ENCODE data around the gene NLGN1. TPM values are rescaled to one million over a fixed set of nuclear protein-coding genes. Genes with fewer than 3 reads are reported as not detected.
"Not testable (repeated sequence)": the region's sequence is repeated elsewhere in the genome, so short reads cannot be mapped to it uniquely, and the experiment has no call there.

Gene NLGN1
- polyA plus RNA-seq (2013, experiment 1 of 2) = 8.2 TPM
- polyA plus RNA-seq (2013, experiment 2 of 2) = 10.8 TPM

DNA sequence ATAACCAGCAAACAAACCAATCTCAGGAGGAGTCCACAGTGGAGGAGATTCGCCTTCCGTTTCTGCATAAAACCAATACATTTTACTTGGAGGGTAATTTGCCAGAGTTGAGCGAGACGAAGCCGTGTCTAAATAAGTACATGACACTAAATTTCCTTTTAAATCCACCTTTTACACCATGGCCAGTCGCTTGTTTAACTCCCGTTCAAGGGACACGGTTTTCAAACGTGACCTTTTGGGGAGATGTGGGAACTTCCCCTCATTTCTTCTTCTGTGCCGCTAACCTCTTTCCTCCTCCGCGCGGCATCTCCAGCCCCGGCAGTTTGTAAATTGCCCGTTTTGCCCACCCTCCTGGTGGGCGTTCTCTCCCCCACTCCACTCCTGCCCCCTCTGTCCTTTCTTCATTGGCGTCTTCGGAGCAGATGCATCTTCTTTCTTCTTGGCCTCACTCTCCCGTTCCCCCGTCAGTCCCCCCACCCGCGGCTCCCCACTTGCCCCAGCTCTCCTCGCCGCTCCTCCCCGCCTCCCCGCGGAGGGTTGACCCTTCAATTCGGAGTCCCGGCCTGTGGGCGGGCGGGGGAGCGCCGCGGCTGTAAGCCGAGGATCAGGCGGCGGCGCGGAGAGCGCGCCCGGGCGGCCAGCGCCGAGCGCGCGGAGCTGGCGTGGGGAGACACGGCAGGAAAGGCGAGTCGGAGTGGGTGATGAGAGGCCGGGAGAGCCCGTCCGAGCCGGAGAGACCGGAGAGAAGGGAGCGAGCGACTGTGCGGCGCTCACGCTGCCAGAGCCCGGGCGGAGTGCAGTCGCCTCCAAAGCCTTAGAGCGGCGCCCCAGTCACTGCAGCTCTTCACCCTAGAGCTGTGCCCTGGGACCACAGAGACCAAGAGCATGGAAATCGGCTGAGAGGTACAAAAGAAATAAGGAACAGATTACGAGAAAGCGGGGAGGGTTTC, at the start of gene NLGN1:
Gene NLGN1, plus strand, starts transcription at position 584 of the 950 bp plus-strand sequence.
- no peaks in the 10 kb centered on the region for H3K36me3 ChIP-seq (ENCODE audit: insufficient read depth, low read length)
- peaks cover 21% of the 10 kb centered on the region for H3K4me1 ChIP-seq (ENCODE audit: insufficient read depth, low read length)
- H3K9ac ChIP-seq (ENCODE audit: low read depth, low read length) = peak within 1 kb of the TSS; percentile 71
- under 1% methylated on average over 70 of the region's 70 CpGs for WGBS
- peaks cover 40% of the 10 kb centered on the region for H3K27me3 ChIP-seq (ENCODE audit: insufficient read depth, low read length)
- peak within 1 kb of the TSS; percentile 92 for H3K4me3 ChIP-seq (ENCODE audit: low read length)
- H3K9me3 ChIP-seq (ENCODE audit: insufficient read depth, low read depth, low read length) = no peaks in the 10 kb centered on the region
- peak within 1 kb of the TSS; percentile 54 for H3K27ac ChIP-seq (ENCODE audit: low read depth, low read length)

DNA sequence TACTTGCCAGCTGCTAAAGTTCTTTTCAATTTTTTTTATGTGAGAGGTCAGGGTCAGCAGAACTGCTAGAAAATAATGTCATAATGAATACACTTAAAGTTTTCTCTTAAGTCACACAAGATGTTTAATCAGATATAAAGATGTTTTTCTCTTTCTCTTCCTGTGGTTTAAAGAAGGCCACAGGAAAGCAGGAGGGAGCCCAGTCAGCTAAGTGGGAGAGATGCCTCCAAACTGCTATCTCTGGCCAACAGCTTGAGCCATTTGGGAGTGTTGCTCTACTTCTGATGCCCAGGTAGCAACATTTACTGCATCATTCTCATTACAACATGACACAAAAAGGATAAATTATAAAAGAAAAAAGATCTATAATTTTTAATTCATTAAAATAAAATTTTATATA, 45.7 kb upstream of the NLGN1 start:
- Histone ChIP-seq H3K9me3 (ENCODE audit: insufficient read depth, low read depth, low read length) (no peaks in the 10 kb centered on the region), H3K36me3 (ENCODE audit: insufficient read depth, low read length) (no peaks in the 10 kb centered on the region), H3K4me1 (ENCODE audit: insufficient read depth, low read length) (peaks cover 17% of the 10 kb centered on the region), H3K9ac (ENCODE audit: low read depth, low read length) (no peak overlapping the region), H3K27me3 (ENCODE audit: insufficient read depth, low read length) (no peaks in the 10 kb centered on the region), H3K4me3 (ENCODE audit: low read length) (no peak overlapping the region), H3K27ac (ENCODE audit: low read depth, low read length) (no peak overlapping the region)

DNA sequence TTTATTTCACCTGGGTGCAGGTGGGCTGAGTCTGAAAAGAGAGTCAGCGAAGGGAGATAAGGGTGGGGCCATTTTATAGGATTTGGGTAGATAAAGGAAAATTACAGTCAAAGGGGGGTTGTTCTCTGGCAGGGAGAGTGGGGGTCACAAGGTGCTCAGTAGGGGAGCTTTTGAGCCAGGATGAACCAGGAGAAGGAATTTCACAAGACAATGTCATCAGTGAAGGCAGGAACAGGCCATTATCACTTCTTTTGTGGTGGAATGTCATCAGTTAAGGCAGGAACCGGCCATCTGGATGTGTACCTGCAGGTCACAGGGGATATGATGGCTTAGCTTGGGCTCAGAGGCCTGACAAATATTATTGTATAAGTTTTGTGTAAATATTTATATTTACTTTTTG, 44.4 kb upstream of the NLGN1 start:
- peaks cover 17% of the 10 kb centered on the region for H3K4me1 ChIP-seq (ENCODE audit: insufficient read depth, low read length)
- WGBS = 46% methylated on average over 2 of the region's 2 CpGs
- H3K36me3 ChIP-seq (ENCODE audit: insufficient read depth, low read length) = not testable (repeated sequence)

DNA sequence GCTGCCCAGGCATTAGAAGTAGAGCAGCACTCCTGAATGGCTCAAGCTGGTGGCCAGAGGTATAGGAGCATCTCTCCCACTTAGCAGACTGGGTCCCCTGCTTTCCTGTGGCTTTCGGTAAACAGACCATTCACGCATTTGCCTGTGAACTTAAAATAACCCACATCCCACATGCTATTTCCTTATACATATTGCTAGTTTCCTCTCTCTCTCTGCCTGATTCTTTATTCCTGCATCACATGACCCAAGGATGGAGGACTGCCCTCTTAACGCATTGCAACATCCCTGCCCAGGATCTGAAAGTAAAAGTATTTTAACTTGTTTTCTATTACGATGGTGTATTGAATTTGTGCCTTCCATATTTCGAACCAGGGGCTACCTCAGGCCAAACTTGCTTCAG, 43.4 kb upstream of the NLGN1 start:
- WGBS = 74% methylated on average over 5 of the region's 5 CpGs
- H3K4me1 ChIP-seq (ENCODE audit: insufficient read depth, low read length) = peaks cover 17% of the 10 kb centered on the region
- H3K9me3 ChIP-seq (ENCODE audit: insufficient read depth, low read depth, low read length) = no peaks in the 10 kb centered on the region
- H3K4me3 ChIP-seq (ENCODE audit: low read length) = no peak overlapping the region
- H3K27ac ChIP-seq (ENCODE audit: low read depth, low read length) = peak overlapping the region; percentile 11
- H3K27me3 ChIP-seq (ENCODE audit: insufficient read depth, low read length) = no peaks in the 10 kb centered on the region
- H3K36me3 ChIP-seq (ENCODE audit: insufficient read depth, low read length) = no peaks in the 10 kb centered on the region
- H3K9ac ChIP-seq (ENCODE audit: low read depth, low read length) = no peak overlapping the region

More for the DNA sequence above, 44.4 kb upstream of the NLGN1 start:
- H3K9me3 ChIP-seq (ENCODE audit: insufficient read depth, low read depth, low read length); H3K27me3 ChIP-seq (ENCODE audit: insufficient read depth, low read length); H3K4me3 ChIP-seq (ENCODE audit: low read length): not testable (repeated sequence)
- H3K9ac ChIP-seq (ENCODE audit: low read depth, low read length) = peak overlapping the region; percentile 41; the same call in 1 of the 2 replicates
- peak overlapping the region; percentile 85 for H3K27ac ChIP-seq (ENCODE audit: low read depth, low read length)

DNA sequence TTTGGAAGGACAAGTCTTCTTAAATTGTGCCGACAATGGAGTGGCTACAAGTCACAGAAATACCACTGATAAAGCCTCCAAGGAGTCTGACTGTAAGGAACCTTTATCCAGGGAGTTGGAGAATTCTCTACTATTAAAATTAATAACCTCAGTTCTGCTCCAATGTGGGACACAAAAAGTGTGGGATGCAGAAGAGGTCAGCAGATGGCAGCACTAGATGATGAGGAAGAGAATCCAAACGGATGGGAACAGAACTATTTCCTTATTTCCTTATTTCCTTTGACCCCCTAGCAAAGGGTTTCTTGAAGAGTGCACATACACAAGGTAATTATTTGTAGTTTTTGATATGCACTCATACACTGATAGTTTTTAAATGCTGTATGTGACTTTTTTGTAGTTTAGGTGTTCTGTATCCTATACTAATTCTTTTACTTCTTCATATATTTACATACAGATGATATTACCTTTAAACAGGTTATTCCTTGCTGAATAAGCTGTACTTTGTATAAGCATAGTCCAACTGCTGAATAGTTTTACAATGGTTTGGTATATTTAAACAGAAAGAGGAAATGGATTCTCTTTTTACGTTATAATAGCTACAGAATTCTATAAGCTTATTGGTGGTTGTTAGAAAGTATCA, 25.6 kb upstream of the NLGN1 start:
- H3K4me1 ChIP-seq (ENCODE audit: insufficient read depth, low read length) = no peaks in the 10 kb centered on the region
- H3K27me3 ChIP-seq (ENCODE audit: insufficient read depth, low read length) = no peaks in the 10 kb centered on the region
- H3K4me3 ChIP-seq (ENCODE audit: low read length) = no peak overlapping the region
- no peak overlapping the region for H3K27ac ChIP-seq (ENCODE audit: low read depth, low read length)
- 83% methylated on average over 2 of the region's 3 CpGs for WGBS
- H3K9ac ChIP-seq (ENCODE audit: low read depth, low read length) = no peak overlapping the region
- H3K36me3 ChIP-seq (ENCODE audit: insufficient read depth, low read length) = no peaks in the 10 kb centered on the region
- no peaks in the 10 kb centered on the region for H3K9me3 ChIP-seq (ENCODE audit: insufficient read depth, low read depth, low read length)

DNA sequence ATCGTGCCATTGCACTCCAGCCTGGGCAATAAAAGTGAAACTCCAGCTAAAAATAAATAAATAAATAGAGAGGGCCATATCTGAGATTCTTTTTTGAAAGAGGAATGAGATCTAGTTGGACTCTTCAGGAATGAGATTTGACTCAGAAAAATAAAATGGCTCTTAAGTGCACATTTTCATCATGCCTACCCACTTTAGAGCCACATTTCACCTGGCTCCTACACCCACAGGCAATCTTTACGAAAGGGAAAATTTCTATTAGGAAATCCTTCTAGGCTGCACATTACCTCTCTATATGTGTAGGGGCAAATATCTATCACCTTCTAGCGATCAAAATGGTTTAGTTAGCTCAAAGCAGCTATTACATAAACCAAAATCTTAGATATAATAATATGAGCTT, 16.9 kb upstream of the NLGN1 start:
- Histone ChIP-seq H3K4me1 (ENCODE audit: insufficient read depth, low read length) (no peaks in the 10 kb centered on the region), H3K4me3 (ENCODE audit: low read length) (no peak overlapping the region), H3K27me3 (ENCODE audit: insufficient read depth, low read length) (no peaks in the 10 kb centered on the region), H3K9ac (ENCODE audit: low read depth, low read length) (no peak overlapping the region), H3K27ac (ENCODE audit: low read depth, low read length) (no peak overlapping the region), H3K9me3 (ENCODE audit: insufficient read depth, low read depth, low read length) (no peaks in the 10 kb centered on the region), H3K36me3 (ENCODE audit: insufficient read depth, low read length) (no peaks in the 10 kb centered on the region)
- 96% methylated on average over 2 of the region's 3 CpGs for WGBS

DNA sequence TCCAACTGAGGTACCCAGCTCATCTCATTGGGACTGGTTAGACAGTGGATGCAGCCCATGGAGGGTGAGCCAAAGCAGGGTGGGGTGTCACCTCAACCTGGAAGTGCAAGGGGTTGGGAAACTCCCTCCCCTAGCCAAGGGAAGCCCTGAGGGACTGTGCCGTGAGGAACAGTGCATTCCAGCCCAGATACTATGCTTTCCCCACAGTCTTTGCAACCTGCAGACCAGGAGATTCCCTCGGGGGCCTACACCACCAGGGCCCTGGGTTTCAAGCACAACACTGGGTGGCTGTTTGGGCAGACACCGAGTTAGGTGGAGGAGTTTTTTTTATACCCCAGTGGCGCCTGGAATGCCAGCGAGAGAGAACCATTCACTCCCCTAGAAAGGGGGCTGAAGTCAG, 15.6 kb upstream of the NLGN1 start:
- not testable (repeated sequence) for H3K27ac ChIP-seq (ENCODE audit: low read depth, low read length); H3K27me3 ChIP-seq (ENCODE audit: insufficient read depth, low read length); H3K4me3 ChIP-seq (ENCODE audit: low read length); H3K4me1 ChIP-seq (ENCODE audit: insufficient read depth, low read length); H3K9me3 ChIP-seq (ENCODE audit: insufficient read depth, low read depth, low read length); H3K36me3 ChIP-seq (ENCODE audit: insufficient read depth, low read length); H3K9ac ChIP-seq (ENCODE audit: low read depth, low read length)
- WGBS = 87% methylated on average over 5 of the region's 5 CpGs

DNA sequence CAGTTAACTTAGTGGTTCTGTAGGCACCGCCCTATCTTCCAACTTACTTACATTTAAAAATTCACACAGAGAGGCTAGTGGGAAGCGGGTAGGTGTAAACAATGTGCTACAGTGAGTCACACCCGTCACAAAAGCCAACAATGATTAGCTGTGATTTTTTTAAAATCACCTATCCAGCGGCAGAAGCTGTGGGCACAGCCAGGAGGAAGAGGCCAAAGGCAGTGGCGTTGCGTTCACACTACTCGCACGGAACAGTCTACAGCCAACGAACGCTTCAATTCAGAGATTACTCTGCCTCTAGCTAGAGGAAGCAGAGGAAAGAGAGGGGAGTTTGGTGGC, 2.5 kb upstream of the NLGN1 start:
- peak overlapping the region; percentile 73 for H3K9ac ChIP-seq (ENCODE audit: low read depth, low read length)
- no peaks in the 10 kb centered on the region for H3K36me3 ChIP-seq (ENCODE audit: insufficient read depth, low read length)
- 3% methylated on average over 10 of the region's 10 CpGs for WGBS
- peaks cover 21% of the 10 kb centered on the region for H3K4me1 ChIP-seq (ENCODE audit: insufficient read depth, low read length)
- peak overlapping the region; percentile 70; the same call in 1 of the 2 replicates for H3K27ac ChIP-seq (ENCODE audit: low read depth, low read length)
- peaks cover 40% of the 10 kb centered on the region for H3K27me3 ChIP-seq (ENCODE audit: insufficient read depth, low read length)
- H3K9me3 ChIP-seq (ENCODE audit: insufficient read depth, low read depth, low read length) = no peaks in the 10 kb centered on the region
- peak overlapping the region; percentile 92 for H3K4me3 ChIP-seq (ENCODE audit: low read length)

DNA sequence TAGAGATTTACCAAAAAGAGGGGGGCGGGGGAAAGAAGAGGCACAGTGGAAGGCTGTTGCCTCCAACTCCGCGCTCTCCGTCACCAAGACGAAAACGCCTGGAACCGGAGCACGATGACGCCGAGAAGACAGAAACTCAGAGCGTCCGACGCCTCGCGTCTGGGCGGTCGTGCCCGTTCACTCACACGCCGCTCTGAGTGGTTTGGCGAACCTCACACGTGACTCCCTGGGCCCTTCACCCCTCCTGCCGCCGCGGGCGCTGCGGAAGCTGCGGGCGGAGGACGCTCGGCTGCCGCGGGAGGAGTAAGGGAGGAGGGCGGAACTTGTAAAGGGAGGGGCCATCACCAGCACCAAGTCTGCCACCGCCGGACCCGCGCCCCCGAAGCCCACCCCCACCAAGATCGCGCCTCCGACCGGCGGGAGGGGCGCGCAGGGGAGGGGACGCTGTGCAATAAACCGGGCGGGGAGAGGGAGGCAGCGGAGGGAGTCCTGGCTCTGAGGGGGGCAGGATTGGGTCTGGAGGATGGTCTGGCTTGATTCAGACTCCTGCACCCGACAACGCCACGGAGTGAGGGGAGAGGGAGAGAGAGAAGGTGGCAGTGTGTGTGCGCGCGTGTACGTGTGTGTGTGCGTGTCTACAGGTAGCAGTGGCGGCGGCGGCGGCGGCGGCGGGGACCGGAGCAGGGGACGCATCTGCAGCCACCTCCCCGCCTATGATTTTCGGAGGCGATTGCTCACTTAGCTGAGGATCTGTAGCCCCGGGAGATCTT, 1.9 kb upstream of the NLGN1 start:
- no peaks in the 10 kb centered on the region for H3K9me3 ChIP-seq (ENCODE audit: insufficient read depth, low read depth, low read length)
- peak overlapping the region; percentile 73 for H3K9ac ChIP-seq (ENCODE audit: low read depth, low read length)
- H3K27me3 ChIP-seq (ENCODE audit: insufficient read depth, low read length) = peaks cover 40% of the 10 kb centered on the region
- H3K4me3 ChIP-seq (ENCODE audit: low read length) = peak overlapping the region; percentile 92
- WGBS = under 1% methylated on average over 65 of the region's 71 CpGs
- H3K4me1 ChIP-seq (ENCODE audit: insufficient read depth, low read length) = peaks cover 21% of the 10 kb centered on the region
- no peaks in the 10 kb centered on the region for H3K36me3 ChIP-seq (ENCODE audit: insufficient read depth, low read length)
- peak overlapping the region; percentile 70; the same call in 1 of the 2 replicates for H3K27ac ChIP-seq (ENCODE audit: low read depth, low read length)

DNA sequence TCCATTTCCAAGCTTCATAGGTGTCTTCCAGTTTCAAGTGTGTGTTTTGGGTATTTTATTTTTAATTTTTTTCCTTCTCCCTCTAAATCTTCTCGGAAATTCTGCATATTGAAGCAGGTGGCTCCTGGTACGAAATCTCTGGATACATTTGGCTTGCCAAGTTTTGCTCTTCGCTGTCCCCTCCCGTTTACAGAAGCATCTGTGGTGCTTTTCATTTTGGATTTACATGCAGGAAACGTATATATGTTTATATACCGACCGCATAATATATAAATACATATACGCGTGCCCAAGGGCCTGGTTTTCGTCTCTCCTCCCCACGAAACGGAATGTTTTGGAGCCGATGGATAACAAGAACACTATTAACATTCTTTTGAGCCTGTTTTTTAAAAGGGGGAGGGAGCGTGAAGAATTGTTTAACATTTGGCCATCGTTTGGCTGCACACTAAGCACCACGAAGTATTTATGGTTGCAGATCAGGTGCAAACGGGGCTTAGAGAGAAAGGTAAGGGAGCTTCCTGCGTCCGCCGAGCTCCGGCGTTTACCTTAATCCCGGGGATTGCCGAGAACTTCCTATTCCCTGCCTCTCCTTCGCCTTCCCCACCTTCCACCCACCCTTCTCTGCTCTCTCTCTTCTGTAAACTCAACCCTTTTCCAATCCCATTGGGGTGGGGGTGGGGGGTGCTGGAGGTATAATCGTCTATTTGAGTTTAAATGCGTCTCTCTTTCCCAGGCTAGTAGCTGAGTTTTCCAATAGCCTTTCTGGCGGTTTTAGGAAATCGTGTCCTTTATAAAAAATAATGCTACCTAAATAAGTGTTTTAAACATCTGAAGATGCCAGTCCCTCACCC, 1.1 kb upstream of the NLGN1 start:
- no peaks in the 10 kb centered on the region for H3K36me3 ChIP-seq (ENCODE audit: insufficient read depth, low read length)
- H3K27ac ChIP-seq (ENCODE audit: low read depth, low read length) = no peak overlapping the region
- peak overlapping the region; percentile 92 for H3K4me3 ChIP-seq (ENCODE audit: low read length)
- no peak overlapping the region for H3K9ac ChIP-seq (ENCODE audit: low read depth, low read length)
- H3K9me3 ChIP-seq (ENCODE audit: insufficient read depth, low read depth, low read length) = no peaks in the 10 kb centered on the region
- WGBS = under 1% methylated on average over 24 of the region's 29 CpGs
- peaks cover 40% of the 10 kb centered on the region for H3K27me3 ChIP-seq (ENCODE audit: insufficient read depth, low read length)
- H3K4me1 ChIP-seq (ENCODE audit: insufficient read depth, low read length) = peaks cover 21% of the 10 kb centered on the region

Measured in HUES64 (cell line).